CD4-positive, alpha-beta T cell treated with Interleukin-12 subunit alpha and Interleukin-12 subunit beta, for 1 hour (primary cell): ENCODE data around the gene CACNA1F.

ENCODE experiments used
- DNase-seq: peaks from one replicate; pipeline ENCODE4 v3.0.0-alpha.2; 2020

CACNA1F gene

GRCh38 chrX:49257074-49257790, 24.1 kb upstream of the CACNA1F start:
- no peak for DNase-seq

GRCh38 chrX:49256268-49256995, 23.3 kb upstream of the CACNA1F start:
- DNase-seq = no peak

- DNase-seq = no peak
Measured at GRCh38 chrX:49254639-49255038, 21.5 kb upstream of the CACNA1F start.

- DNase-seq = no peak
Measured at GRCh38 chrX:49251325-49251724, 18.2 kb upstream of the CACNA1F start.

- DNase-seq = no peak
Measured at GRCh38 chrX:49250578-49250977, 17.4 kb upstream of the CACNA1F start.

GRCh38 chrX:49250066-49250465, 16.9 kb upstream of the CACNA1F start:
- DNase-seq = no peak

GRCh38 chrX:49249616-49250015, 16.5 kb upstream of the CACNA1F start:
- DNase-seq = no peak

- DNase-seq = no peak
Measured at GRCh38 chrX:49249071-49249470, 15.9 kb upstream of the CACNA1F start.

- DNase-seq = no peak
Measured at GRCh38 chrX:49247916-49248811, 15.0 kb upstream of the CACNA1F start.

- no peak for DNase-seq
Measured at GRCh38 chrX:49247346-49247745, 14.2 kb upstream of the CACNA1F start.

GRCh38 chrX:49246541-49246940, 13.4 kb upstream of the CACNA1F start:
- no peak for DNase-seq

- DNase-seq = no peak
Measured at GRCh38 chrX:49244207-49244606, 11.1 kb upstream of the CACNA1F start.

GRCh38 chrX:49243166-49243565, 10.0 kb upstream of the CACNA1F start:
- no peak for DNase-seq

GRCh38 chrX:49242545-49243066, 9.5 kb upstream of the CACNA1F start:
- no peak for DNase-seq

- DNase-seq = no peak
Measured at GRCh38 chrX:49238735-49239134, 5.6 kb upstream of the CACNA1F start.

GRCh38 chrX:49237060-49237459, 3.9 kb upstream of the CACNA1F start:
- no peak for DNase-seq

GRCh38 chrX:49233887-49234555, 881 bp upstream of the CACNA1F start:
- no peak for DNase-seq

GRCh38 chrX:49232525-49232924, 615 bp downstream of the CACNA1F start:
- DNase-seq = no peak

- DNase-seq = no peak
Measured at GRCh38 chrX:49231333-49232000, 1.7 kb downstream of the CACNA1F start.

GRCh38 chrX:49230500-49231232, 2.5 kb downstream of the CACNA1F start:
- DNase-seq = peak; percentile 64

- DNase-seq = no peak
Measured at GRCh38 chrX:49228185-49228584, 5.0 kb downstream of the CACNA1F start.
